Measurements from ENCODE around the gene SNRPD3.
"Not testable (repeated sequence)": the region's sequence is repeated elsewhere in the genome, so short reads cannot be mapped to it uniquely, and the experiment has no call there.

Gene SNRPD3

DNA sequence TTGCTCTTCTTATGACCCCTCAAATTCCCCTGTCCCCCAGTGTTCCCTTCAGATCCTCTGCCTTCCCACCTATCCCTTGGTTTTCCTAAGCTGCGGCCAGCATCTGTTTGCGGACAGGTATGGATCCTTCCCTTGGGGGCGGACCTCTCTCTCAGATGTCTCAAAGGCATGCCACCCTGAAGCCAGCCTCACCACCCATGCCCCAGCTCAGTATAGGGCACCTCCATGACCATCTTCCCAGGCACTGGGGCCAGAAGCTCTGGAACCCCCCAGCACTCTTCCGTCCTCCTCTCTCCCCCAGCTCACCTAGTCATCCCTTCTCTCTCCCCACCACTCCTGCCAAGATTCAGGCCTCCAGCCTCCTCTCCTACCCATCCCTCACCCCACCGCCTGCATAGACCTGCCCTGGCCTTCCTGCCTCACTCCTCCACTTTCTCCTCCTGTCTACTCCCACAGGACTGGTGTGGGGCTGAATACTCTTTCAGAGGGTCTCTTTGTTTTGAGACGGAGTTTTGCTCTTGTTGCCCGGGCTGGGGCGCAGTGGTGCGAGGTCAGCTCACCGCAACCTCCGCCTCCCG lies 34.9 kb downstream of the SNRPD3 start:
- in situ Hi-C loops (cut with HindIII; ENCODE audit: low sequenced_read_pairs), result no loop called here

DNA sequence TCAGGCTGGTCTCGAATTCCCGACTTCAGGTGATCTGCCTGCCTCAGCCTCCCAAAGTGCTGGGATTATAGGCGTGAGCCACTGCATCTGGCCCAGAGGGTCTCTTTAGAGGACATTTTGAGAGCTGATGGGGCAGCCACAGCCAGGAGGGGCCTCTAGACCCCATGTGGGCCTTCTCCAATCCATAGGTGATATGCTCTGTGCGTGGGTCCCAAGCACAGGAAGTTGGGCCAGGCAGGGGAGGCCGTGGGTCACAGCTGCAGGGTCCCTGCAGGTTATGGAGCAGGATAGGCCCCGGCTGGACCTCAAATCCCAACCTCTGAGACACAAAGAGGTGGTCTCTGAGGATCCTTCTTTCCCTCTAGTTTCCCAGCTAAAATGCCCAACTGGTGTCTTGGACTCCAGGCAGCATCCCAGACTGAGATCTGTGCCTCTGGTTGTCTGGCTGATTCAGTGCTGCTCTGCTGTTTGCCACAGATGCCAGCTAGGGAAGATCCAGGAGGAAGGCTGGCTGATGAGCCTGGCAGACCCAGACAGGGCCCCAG lies 35.6 kb downstream of the SNRPD3 start:
- in situ Hi-C loops (cut with HindIII; ENCODE audit: low sequenced_read_pairs), result no loop called here

GRCh38 chr22:24592058-24592850 lies 36.5 kb downstream of the SNRPD3 start:
- in situ Hi-C loops (cut with HindIII; ENCODE audit: low sequenced_read_pairs), result no loop called here

- in situ Hi-C loops (cut with HindIII; ENCODE audit: low sequenced_read_pairs), result no loop called here
Measured at GRCh38 chr22:24592851-24593558, 37.2 kb downstream of the SNRPD3 start, which contains the start of gene LRRC75B. TSS of gene LRRC75B (minus strand) at chr22:24593073. CDS start at chr22:24593039, 34 bp downstream.

DNA sequence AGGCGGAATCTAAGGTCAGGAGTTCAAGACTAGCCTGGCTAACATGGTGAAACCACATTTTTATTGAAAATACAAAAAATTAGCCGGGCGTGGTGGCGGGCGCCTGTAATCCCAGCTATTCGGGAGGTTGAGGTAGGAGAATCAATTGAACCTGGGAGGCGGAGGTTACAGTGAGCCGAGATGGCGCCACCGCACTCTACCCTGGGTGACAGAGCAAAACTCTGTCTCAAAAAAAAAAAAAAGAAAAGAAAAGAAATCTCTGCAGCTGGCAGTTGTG lies 37.7 kb downstream of the SNRPD3 start:
- in situ Hi-C loops (cut with HindIII; ENCODE audit: low sequenced_read_pairs), result not testable (repeated sequence)

GRCh38 chr22:24593836-24594568 lies 38.2 kb downstream of the SNRPD3 start:
- in situ Hi-C loops (cut with HindIII; ENCODE audit: low sequenced_read_pairs), result no loop called here

- in situ Hi-C loops (cut with HindIII; ENCODE audit: low sequenced_read_pairs), result no loop called here
Measured at GRCh38 chr22:24594569-24595120, 38.8 kb downstream of the SNRPD3 start.

- in situ Hi-C loops (cut with HindIII; ENCODE audit: low sequenced_read_pairs), result no loop called here
Measured at GRCh38 chr22:24595228-24595627, 39.4 kb downstream of the SNRPD3 start.

- in situ Hi-C loops (cut with HindIII; ENCODE audit: low sequenced_read_pairs), result no loop called here
Measured at GRCh38 chr22:24595863-24596262, 40.1 kb downstream of the SNRPD3 start.

- in situ Hi-C loops (cut with HindIII; ENCODE audit: low sequenced_read_pairs), result not testable (repeated sequence)
Measured at GRCh38 chr22:24597076-24597475, 41.3 kb downstream of the SNRPD3 start.

GRCh38 chr22:24599514-24599913 lies 43.7 kb downstream of the SNRPD3 start:
- in situ Hi-C loops (cut with HindIII; ENCODE audit: low sequenced_read_pairs), result no loop called here

GRCh38 chr22:24599958-24600715 lies 44.3 kb downstream of the SNRPD3 start:
- in situ Hi-C loops (cut with HindIII; ENCODE audit: low sequenced_read_pairs), result not testable (repeated sequence)

- in situ Hi-C loops (cut with HindIII; ENCODE audit: low sequenced_read_pairs), result no loop called here
Measured at GRCh38 chr22:24601217-24602104, 45.7 kb downstream of the SNRPD3 start.

DNA sequence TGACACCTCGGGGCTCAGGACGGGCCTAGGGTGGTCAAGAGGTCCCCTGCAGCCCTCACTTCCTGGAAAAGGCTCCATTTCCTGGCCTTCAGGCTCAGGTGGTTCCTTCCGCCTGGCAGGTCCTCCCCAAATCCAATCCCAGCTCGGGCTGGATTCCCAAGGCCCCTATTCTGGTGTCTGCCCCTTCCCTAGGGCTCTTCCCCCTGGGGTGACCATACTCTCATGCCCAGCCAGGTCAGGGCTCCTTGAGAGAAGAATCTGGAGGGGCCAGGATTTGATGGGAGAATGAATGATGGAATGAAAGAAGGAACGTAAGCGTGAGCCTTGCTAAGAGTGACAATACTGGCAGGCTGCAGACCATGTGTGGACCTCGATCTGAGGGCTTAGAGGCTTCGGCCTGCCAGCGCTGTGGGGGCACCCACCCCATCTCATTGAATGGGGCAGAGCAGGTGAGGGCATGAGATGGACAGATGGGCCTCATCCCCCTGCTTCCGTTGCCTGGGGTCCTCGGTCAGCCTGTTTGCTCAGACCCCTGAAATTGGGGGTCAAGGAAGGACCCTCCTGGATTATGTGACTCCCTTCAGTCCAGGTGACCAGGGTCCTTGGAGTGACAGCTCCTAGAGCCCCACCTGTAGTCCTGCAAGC lies 46.4 kb downstream of the SNRPD3 start:
- in situ Hi-C loops (cut with HindIII; ENCODE audit: low sequenced_read_pairs), result not testable (repeated sequence)

GRCh38 chr22:24602847-24603769 lies 47.3 kb downstream of the SNRPD3 start, which contains the start of gene GGT1:
TSS of gene GGT1 (plus strand) at chr22:24603193. CDS start at chr22:24611082, 7,889 bp downstream.
- in situ Hi-C loops (cut with HindIII; ENCODE audit: low sequenced_read_pairs), result not testable (repeated sequence)

GRCh38 chr22:24603770-24604629 lies 48.2 kb downstream of the SNRPD3 start:
- in situ Hi-C loops (cut with HindIII; ENCODE audit: low sequenced_read_pairs), result not testable (repeated sequence)
